Measurements from ENCODE around the gene RAP2A.

The RAP2A gene

DNA sequence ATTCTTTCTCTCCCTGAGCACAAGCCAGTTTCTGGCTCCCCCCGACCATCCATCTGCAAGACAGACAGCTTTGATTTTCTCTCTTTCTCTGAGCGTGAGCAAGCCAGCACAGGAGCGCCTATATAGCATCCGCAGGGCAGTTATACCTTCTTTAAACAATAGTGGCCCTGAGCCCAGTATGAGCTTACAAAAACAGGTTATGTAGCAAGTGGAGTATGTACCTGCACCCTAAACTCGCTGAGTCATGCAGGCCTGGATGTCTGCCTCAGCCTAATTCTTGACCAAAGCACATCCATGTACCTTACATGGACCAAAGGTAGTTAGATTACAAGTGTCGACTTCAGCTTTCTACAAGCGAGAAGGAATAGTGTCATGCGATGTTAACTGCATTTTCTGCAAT is 61.7 kb downstream of the RAP2A start:
- DNase-seq (ENCODE audit: low read depth, low spot score), result no peak

- DNase-seq (ENCODE audit: low read depth, low spot score), result no peak
These were observed 62.5 kb downstream of the RAP2A start for GRCh38 chr13:97496511-97496910.

GRCh38 chr13:97497400-97497799 is 63.4 kb downstream of the RAP2A start:
- no peak for DNase-seq (ENCODE audit: low read depth, low spot score)

DNA sequence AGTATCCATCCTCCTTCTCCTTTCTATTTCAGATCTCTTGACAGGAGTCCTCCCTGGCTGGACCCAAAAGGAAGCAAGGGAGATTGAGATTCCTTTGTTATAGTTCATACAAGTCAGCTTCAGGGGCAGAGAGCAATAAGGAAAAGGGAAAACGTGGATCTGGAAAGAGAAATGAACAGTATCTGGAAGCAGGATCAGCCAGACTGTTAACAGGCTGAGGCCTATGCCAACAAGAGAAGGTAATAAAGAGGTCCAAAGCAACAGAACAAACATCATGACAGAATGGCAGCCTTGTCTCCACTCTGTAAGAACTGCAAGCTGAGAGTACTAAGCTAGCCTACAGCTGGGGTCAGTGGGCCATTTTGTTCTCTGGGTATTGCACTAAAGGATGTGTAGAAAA is 64.5 kb downstream of the RAP2A start:
- no peak for DNase-seq (ENCODE audit: low read depth, low spot score)

GRCh38 chr13:97499181-97499580 is 65.2 kb downstream of the RAP2A start:
- no peak for DNase-seq (ENCODE audit: low read depth, low spot score)

DNA sequence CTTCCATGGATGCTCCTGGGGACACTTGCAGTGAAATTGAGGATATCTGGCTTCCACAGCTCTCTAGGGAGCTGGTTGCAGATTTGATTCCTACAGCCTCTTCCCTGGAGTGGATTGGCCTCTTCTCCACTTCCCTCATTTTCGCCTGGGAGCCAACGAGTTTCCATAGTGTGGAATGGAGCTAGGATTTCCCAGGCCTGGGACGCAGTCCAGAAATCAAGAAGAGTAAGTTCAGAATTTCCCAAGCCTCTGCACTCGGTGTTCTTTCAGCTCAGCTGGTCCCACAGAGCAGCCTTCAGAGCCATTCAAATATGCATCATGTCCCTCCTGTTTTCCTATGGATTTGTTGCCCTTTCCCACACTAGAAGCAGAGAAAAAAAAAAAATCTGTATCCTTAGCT is 68.2 kb downstream of the RAP2A start:
- no peak for DNase-seq (ENCODE audit: low read depth, low spot score)

GRCh38 chr13:97502706-97503105 is 68.7 kb downstream of the RAP2A start:
- DNase-seq (ENCODE audit: low read depth, low spot score), result no peak

- DNase-seq (ENCODE audit: low read depth, low spot score), result no peak
These were observed 71.0 kb downstream of the RAP2A start for GRCh38 chr13:97505017-97505416.

- DNase-seq (ENCODE audit: low read depth, low spot score), result no peak
These were observed 72.5 kb downstream of the RAP2A start for GRCh38 chr13:97506511-97506910.

DNA sequence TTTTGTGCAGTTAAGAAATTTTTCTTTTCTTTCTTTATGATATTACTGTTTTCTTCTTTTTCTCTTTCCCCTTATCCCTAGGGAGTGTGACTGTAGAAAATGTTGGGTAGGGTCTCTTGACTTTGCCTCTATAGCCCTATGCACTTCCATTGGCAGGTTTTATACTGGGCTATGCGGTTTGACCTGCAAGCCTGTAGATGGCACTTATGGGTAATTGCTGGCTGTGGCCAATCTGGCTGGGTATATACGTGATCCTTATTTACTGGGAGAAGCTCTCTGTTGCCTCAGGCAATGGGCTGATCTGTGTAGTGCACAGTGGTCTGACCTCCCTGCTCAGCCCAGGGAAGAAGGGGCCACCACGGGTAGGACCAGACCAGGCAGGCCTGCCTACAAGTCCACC is 78.8 kb downstream of the RAP2A start:
- DNase-seq (ENCODE audit: low read depth, low spot score), result no peak

DNA sequence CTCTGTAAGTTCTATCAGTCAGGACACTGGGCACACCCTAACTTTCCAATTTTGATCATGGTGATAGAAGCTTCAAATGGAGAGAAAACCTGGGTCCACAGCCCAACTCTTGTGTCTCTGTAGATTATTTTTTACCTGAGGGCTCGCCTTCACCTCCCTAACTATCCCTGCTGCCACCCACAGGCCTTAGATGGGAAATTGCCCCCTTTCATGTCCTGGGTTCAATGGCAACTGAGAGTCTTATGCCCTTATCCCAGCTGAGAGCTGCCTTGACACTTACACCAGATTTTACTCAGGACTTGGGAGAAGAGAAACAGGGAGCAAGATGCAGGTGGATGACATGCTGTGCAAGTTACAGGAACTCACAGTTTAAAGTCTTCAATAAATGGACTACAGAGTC is 81.7 kb downstream of the RAP2A start:
- no peak for DNase-seq (ENCODE audit: low read depth, low spot score)

DNA sequence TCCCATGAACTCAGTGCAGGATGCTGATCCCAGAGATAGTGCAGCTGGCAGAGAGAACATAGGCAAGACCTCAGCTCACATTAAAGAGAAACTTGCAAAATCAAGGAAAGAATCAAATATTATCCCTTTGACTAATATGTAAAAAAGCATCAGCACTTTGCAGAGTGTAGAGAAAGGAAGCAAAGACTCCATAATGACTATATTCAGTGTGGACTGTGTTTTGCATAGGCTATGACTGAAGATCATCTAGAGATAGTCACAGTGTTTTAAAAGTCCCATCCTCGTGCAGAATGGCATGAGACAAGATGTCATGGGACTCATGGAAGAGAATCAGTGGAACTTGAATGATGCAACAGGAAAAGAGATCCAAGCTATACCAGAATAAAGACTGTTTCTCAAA is 84.0 kb downstream of the RAP2A start:
- DNase-seq (ENCODE audit: low read depth, low spot score), result no peak
